ENCODE results near the gene ZNF668. TPM values are rescaled to one million over a fixed set of nuclear protein-coding genes. Genes with fewer than 3 reads are reported as not detected.

The ZNF668 gene
- total and polyA plus RNA-seq, 8 donors, result 5.7 to 14.2 (median 10.0) TPM; not detected in 1

DNA sequence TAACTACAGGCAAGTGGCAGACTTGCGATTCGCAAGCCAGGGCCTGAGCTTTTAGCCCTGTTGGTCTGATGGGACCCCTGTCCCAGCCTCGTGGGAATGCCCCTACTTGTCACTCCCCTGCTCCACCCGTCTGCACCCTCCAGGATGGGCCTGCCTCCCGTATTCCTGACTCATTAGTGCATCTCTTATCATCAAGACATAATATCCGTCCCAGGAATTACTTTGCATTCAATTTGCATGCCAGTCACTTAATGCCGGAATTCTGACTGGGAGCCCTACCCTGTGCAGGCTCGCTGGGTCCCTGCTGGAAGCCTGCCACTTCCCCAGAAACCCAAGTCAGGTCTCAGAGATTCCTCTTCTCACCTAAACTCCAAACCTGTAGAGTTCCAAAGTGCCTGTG, 11.4 kb upstream of the ZNF668 start:
- H3K4me3 ChIP-seq, result no peak overlapping the region
- no peaks in the 10 kb centered on the region for H3K9me3 ChIP-seq
- DNase-seq, result no peak

GRCh38 chr16:31084584-31085302, 10.7 kb upstream of the ZNF668 start:
- no peak overlapping the region for H3K4me3 ChIP-seq
- intact Hi-C loops (cut with DNase I; ENCODE audit: low total_unique reads), result no loop called here
- peaks cover 0 to 31% (median 24%) of the 10 kb centered on the region in 4 donors for H3K4me1 ChIP-seq
- H3K36me3 ChIP-seq, result peaks cover 20 to 100% (median 93%) of the 10 kb centered on the region in 4 donors
- no peak for TF ChIP-seq POLR2A (IDR thresholded peaks at IDR 0.05)
- no peak for TF ChIP-seq POLR2AphosphoS5 (IDR thresholded peaks at IDR 0.05)
- TF ChIP-seq, protein P1, sequence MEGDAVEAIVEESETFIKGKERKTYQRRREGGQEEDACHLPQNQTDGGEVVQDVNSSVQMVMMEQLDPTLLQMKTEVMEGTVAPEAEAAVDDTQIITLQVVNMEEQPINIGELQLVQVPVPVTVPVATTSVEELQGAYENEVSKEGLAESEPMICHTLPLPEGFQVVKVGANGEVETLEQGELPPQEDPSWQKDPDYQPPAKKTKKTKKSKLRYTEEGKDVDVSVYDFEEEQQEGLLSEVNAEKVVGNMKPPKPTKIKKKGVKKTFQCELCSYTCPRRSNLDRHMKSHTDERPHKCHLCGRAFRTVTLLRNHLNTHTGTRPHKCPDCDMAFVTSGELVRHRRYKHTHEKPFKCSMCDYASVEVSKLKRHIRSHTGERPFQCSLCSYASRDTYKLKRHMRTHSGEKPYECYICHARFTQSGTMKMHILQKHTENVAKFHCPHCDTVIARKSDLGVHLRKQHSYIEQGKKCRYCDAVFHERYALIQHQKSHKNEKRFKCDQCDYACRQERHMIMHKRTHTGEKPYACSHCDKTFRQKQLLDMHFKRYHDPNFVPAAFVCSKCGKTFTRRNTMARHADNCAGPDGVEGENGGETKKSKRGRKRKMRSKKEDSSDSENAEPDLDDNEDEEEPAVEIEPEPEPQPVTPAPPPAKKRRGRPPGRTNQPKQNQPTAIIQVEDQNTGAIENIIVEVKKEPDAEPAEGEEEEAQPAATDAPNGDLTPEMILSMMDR (IDR thresholded peaks at IDR 0.05), result no peak
- no peak for TF ChIP-seq EP300 (IDR thresholded peaks at IDR 0.05)
- H3K27me3 ChIP-seq, result no peaks in the 10 kb centered on the region
- no peak overlapping the region for H3K27ac ChIP-seq
- WGBS, 5 donors, result 83 to 87% (median 85%) methylated on average over 9 to 16 of the region's 16 CpGs
- DNase-seq, result no peak
- no peaks in the 10 kb centered on the region for H3K9me3 ChIP-seq

More for the DNA sequence above, 11.4 kb upstream of the ZNF668 start:
- Histone ChIP-seq H3K4me1 (peaks cover 0 to 31% (median 22%) of the 10 kb centered on the region in 4 donors), H3K27me3 (no peaks in the 10 kb centered on the region), H3K27ac (no peak overlapping the region), H3K36me3 (peaks cover 15 to 100% (median 91%) of the 10 kb centered on the region in 4 donors)
- intact Hi-C loops (cut with DNase I; ENCODE audit: low total_unique reads), result no loop called here
- TF ChIP-seq POLR2A (IDR thresholded peaks at IDR 0.05) (no peak), POLR2AphosphoS5 (IDR thresholded peaks at IDR 0.05) (no peak), EP300 (IDR thresholded peaks at IDR 0.05) (no peak)
- TF ChIP-seq, protein P1 (IDR thresholded peaks at IDR 0.05), result no peak
- 54 to 76% (median 71%) methylated on average over 8 of the region's 8 CpGs for WGBS, 5 donors

- WGBS, 5 donors, result 83 to 93% (median 87%) methylated on average over 11 to 13 of the region's 13 CpGs
- intact Hi-C loops (cut with DNase I; ENCODE audit: low total_unique reads), result no loop called here
- H3K4me1 ChIP-seq, result peaks cover 0 to 31% (median 27%) of the 10 kb centered on the region in 4 donors
- no peak overlapping the region for H3K4me3 ChIP-seq
- H3K27ac ChIP-seq, result no peak overlapping the region
- H3K36me3 ChIP-seq, result peaks cover 28 to 100% (median 93%) of the 10 kb centered on the region in 4 donors
- TF ChIP-seq POLR2AphosphoS5 (IDR thresholded peaks at IDR 0.05), result no peak
- no peak for TF ChIP-seq EP300 (IDR thresholded peaks at IDR 0.05)
- TF ChIP-seq, protein P1 (IDR thresholded peaks at IDR 0.05), result no peak
- no peak for TF ChIP-seq POLR2A (IDR thresholded peaks at IDR 0.05)
- H3K27me3 ChIP-seq, result no peaks in the 10 kb centered on the region
- DNase-seq, result no peak
- H3K9me3 ChIP-seq, result no peaks in the 10 kb centered on the region
Observed at GRCh38 chr16:31083981-31084380, 9.9 kb upstream of the ZNF668 start.

GRCh38 chr16:31083556-31083955, 9.5 kb upstream of the ZNF668 start:
- Histone ChIP-seq H3K27ac (no peak overlapping the region), H3K27me3 (no peaks in the 10 kb centered on the region), H3K36me3 (peaks cover 32 to 100% (median 95%) of the 10 kb centered on the region in 4 donors), H3K4me1 (peaks cover 0 to 35% (median 25%) of the 10 kb centered on the region in 4 donors), H3K4me3 (no peak overlapping the region), H3K9me3 (no peaks in the 10 kb centered on the region)
- TF ChIP-seq POLR2A (IDR thresholded peaks at IDR 0.05) (no peak), EP300 (IDR thresholded peaks at IDR 0.05) (no peak), POLR2AphosphoS5 (IDR thresholded peaks at IDR 0.05) (no peak)
- TF ChIP-seq, protein P1 (IDR thresholded peaks at IDR 0.05), result no peak
- DNase-seq, result peak in 1 of 2 donors; percentile 1
- intact Hi-C loops (cut with DNase I; ENCODE audit: low total_unique reads), result no loop called here
- 58 to 82% (median 69%) methylated on average over 5 of the region's 5 CpGs for WGBS, 5 donors

All from stomach (tissue), 9 donors.